Measurements from ENCODE around the gene ANKRD23. TPM values are rescaled to one million over a fixed set of nuclear protein-coding genes. Genes with fewer than 3 reads are reported as not detected.

The ANKRD23 gene
- total RNA-seq, 2 experiments from 2014 or later, result 3.3 to 4.2 TPM

- no peaks in the 10 kb centered on the region for H3K36me3 Mint-ChIP-seq (ENCODE audit: low read depth)
- CTCF ChIA-PET, result no interaction called here
Observed at GRCh38 chr2:96795076-96795475, 48.7 kb downstream of the ANKRD23 start.

GRCh38 chr2:96792772-96793749 lies 50.8 kb downstream of the ANKRD23 start:
- no peak overlapping the region for H3K27ac Mint-ChIP-seq
- CTCF ChIA-PET, result no interaction called here
- no peaks in the 10 kb centered on the region for H3K9me3 Mint-ChIP-seq
- no peaks in the 10 kb centered on the region for H3K4me1 Mint-ChIP-seq (ENCODE audit: low read depth)
- no peaks in the 10 kb centered on the region for H3K36me3 Mint-ChIP-seq (ENCODE audit: low read depth)
- intact Hi-C loops (cut with micrococcal nuclease), result no loop called here
- no peak for DNase-seq
- no peak overlapping the region for H3K4me3 Mint-ChIP-seq
- no peaks in the 10 kb centered on the region for H3K27me3 Mint-ChIP-seq (ENCODE audit: low read depth)

More at GRCh38 chr2:96795076-96795475, 48.7 kb downstream of the ANKRD23 start:
- H3K4me1 Mint-ChIP-seq (ENCODE audit: low read depth), result no peaks in the 10 kb centered on the region
- no peaks in the 10 kb centered on the region for H3K27me3 Mint-ChIP-seq (ENCODE audit: low read depth)
- no peak overlapping the region for H3K27ac Mint-ChIP-seq
- no peak for DNase-seq
- H3K4me3 Mint-ChIP-seq, result no peak overlapping the region
- H3K9me3 Mint-ChIP-seq, result no peaks in the 10 kb centered on the region
- intact Hi-C loops (cut with micrococcal nuclease), result no loop called here

GRCh38 chr2:96789245-96789617 lies 54.6 kb downstream of the ANKRD23 start:
- Mint-ChIP-seq H3K9me3 (no peaks in the 10 kb centered on the region), H3K4me1 (ENCODE audit: low read depth) (peaks cover 4% of the 10 kb centered on the region), H3K36me3 (ENCODE audit: low read depth) (no peaks in the 10 kb centered on the region), H3K27me3 (ENCODE audit: low read depth) (no peaks in the 10 kb centered on the region), H3K27ac (no peak overlapping the region), H3K4me3 (no peak overlapping the region)
- intact Hi-C loops (cut with micrococcal nuclease), result no loop called here
- no peak for DNase-seq
- CTCF ChIA-PET, result no interaction called here

GRCh38 chr2:96788442-96789244 lies 55.2 kb downstream of the ANKRD23 start:
- intact Hi-C loops (cut with micrococcal nuclease), result no loop called here
- Mint-ChIP-seq H3K36me3 (ENCODE audit: low read depth) (no peaks in the 10 kb centered on the region), H3K4me3 (no peak overlapping the region), H3K27ac (no peak overlapping the region), H3K9me3 (no peaks in the 10 kb centered on the region), H3K27me3 (ENCODE audit: low read depth) (no peaks in the 10 kb centered on the region), H3K4me1 (ENCODE audit: low read depth) (peaks cover 4% of the 10 kb centered on the region)
- CTCF ChIA-PET, result no interaction called here
- no peak for DNase-seq

Small RNA genes lying within 50 kb of the gene (microRNA-seq; reads per million reads assigned to microRNA genes)
- gene MIR3127 (ENCODE audit: borderline microRNAs expressed, borderline replicate concordance), result not detected

Other genes starting within 250 kb of the ANKRD23 start
- 10 to 100 TPM; 33.0 to 37.5 TPM for gene KANSL3, start 205.7 kb downstream of the ANKRD23 start, total RNA-seq
- gene FER1L5, start 201.3 kb downstream of the ANKRD23 start, total RNA-seq, result not detected
- gene LMAN2L, start 104.0 kb downstream of the ANKRD23 start, total RNA-seq, result 1 to 10 TPM; 4.0 to 4.8 TPM
- 1 to 10 TPM; 5.6 to 6.0 TPM for gene CNNM4, start 83.1 kb downstream of the ANKRD23 start, total RNA-seq
- gene CNNM3, start 27.8 kb downstream of the ANKRD23 start, total RNA-seq, result 10 to 100 TPM; 17.3 to 19.9 TPM
- gene ANKRD39, start 14.0 kb upstream of the ANKRD23 start, total RNA-seq, result 10 to 100 TPM; 25.0 to 27.3 TPM
- 1 to 10 TPM; 7.7 to 8.5 TPM for gene SEMA4C, start 26.1 kb upstream of the ANKRD23 start, total RNA-seq
- under 1 TPM; 0.17 to 0.35 TPM for gene FAM178B, start 142.6 kb upstream of the ANKRD23 start, total RNA-seq